Mesodermal cell (in vitro differentiated cells): ENCODE results near the gene IFNL2.
"Not testable (repeated sequence)": the region's sequence is repeated elsewhere in the genome, so short reads cannot be mapped to it uniquely, and the experiment has no call there.

Source experiments
- H3K27ac ChIP-seq: 2 replicates; pipeline ENCODE4 v1.7.0; 2013; ENCODE audit warnings: mild to moderate bottlenecking, low read depth, low read length, moderate library complexity; ENCODE audit not compliant: severe bottlenecking
- H3K36me3 ChIP-seq: 2 replicates; pipeline ENCODE4 v1.7.1; 2013; ENCODE audit warnings: mild to moderate bottlenecking, low read length, moderate library complexity; ENCODE audit not compliant: control insufficient read depth, insufficient read depth
- H3K4me1 ChIP-seq: one replicate; pipeline ENCODE4 v1.7.1; 2013; ENCODE audit warnings: mild to moderate bottlenecking, low read length; ENCODE audit not compliant: insufficient read depth, control insufficient read depth, poor library complexity, severe bottlenecking
- H3K4me3 ChIP-seq: 2 replicates; pipeline ENCODE4 v1.7.0; 2013; ENCODE audit warnings: low read length, control low read depth, mild to moderate bottlenecking; ENCODE audit not compliant: insufficient read depth, poor library complexity, severe bottlenecking; ENCODE audit errors: extremely low read depth
- H3K9me3 ChIP-seq: 2 replicates; pipeline ENCODE4 v1.7.1; 2013; ENCODE audit warnings: mild to moderate bottlenecking, low read length, moderate library complexity; ENCODE audit not compliant: control insufficient read depth
- WGBS, 2 experiments: methylation state at CpG; one replicate each; pipeline ENCODE4 v1.1.5; 2013; ENCODE audit warnings: missing lambda C conversion rate in 2 of 2; ENCODE audit not compliant: insufficient coverage in 2 of 2; 5-methylcytosine and 5-hydroxymethylcytosine counted together

IFNL2 gene

DNA sequence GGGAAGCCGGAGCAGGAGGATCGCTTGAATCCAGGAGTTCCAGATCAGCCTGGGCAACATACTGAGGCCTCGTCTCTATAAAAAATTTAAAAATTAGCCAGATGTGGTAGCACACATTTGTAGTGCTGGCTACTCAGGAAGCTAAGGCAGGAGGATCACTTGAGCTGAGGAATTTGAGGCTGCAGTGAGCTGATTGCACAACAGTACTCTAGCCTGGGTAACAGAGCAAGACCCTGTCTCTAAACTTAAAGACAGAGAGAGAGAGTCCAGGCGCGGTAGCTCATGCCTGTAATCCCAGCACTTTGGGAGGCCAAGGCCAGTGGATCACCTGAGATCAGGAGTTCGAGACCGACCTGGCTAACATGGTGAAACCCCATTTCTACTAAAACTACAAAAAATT, 27.8 kb upstream of the IFNL2 start:
- Histone ChIP-seq H3K9me3 (no peaks in the 10 kb centered on the region), H3K4me1 (no peaks in the 10 kb centered on the region), H3K4me3 (no peak overlapping the region), H3K27ac (no peak overlapping the region), H3K36me3 (no peaks in the 10 kb centered on the region)
- WGBS, 2 experiments = 79 to 91% methylated on average over 5 to 7 of the region's 7 CpGs

DNA sequence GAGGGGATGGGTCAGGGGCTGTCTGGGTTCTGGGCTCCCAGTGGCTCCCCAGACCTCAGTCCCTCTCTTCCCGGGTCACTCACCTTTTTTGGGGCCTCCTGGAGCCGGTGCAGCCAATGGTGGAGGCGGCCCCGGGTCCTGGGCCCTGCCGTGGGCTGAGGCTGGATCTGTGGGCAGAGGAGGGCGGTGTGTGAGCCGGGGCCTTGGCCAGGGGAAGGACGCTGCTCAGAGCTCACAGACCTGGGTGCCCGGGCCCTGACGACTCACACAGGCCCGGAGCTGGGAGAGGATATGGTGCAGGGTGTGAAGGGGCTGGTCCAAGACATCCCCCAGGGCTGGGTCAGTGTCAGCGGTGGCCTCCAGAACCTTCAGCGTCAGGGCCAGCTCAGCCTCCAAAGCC, 24.5 kb upstream of the IFNL2 start:
- not testable (repeated sequence) for H3K4me1 ChIP-seq, H3K9me3 ChIP-seq, H3K4me3 ChIP-seq, H3K36me3 ChIP-seq, H3K27ac ChIP-seq
- WGBS, 2 experiments = 76 to 80% methylated on average over 6 to 7 of the region's 13 CpGs

DNA sequence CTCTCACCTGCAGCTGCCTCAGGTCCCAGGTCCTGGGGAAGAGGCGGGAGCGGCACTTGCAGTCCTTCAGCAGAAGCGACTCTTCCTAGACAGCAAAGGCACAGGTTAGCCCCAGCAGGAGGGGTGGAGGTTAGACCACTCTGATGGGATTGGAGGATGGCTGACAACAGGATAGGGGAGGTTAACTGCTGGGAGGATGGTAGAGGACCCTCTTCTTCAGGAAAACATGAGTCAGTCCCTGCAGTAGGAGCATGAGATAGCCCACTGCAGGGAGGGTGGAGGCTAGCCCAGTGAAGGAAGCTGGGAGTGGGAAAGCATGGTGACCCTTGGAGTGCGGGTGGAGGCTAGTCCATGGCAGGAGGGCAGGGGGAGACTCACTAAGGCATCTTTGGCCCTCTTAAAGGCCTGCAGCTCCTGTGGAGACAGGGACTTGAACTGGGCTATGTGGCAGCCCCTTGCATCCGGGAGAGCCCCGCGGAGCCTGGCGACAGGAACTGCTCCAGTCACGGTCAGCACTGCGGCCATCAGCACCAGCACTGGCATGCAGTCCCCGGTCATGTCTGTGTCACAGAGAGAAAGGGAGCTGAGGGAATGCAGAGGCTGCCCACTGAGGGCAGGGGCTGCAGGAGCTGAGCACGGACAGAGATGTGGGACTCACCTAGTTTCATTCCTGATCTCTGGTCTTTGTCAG, 23.6 kb upstream of the IFNL2 start, which contains the start of gene IFNL3:
Gene IFNL3 (minus strand): TSS at position 597 of the 691 bp plus-strand sequence. CDS start 39 bp downstream, at position 558.
- H3K9me3 ChIP-seq, H3K36me3 ChIP-seq, H3K27ac ChIP-seq, H3K4me1 ChIP-seq, H3K4me3 ChIP-seq: not testable (repeated sequence)
- 74 to 85% methylated on average over 3 to 8 of the region's 12 CpGs for WGBS, 2 experiments

DNA sequence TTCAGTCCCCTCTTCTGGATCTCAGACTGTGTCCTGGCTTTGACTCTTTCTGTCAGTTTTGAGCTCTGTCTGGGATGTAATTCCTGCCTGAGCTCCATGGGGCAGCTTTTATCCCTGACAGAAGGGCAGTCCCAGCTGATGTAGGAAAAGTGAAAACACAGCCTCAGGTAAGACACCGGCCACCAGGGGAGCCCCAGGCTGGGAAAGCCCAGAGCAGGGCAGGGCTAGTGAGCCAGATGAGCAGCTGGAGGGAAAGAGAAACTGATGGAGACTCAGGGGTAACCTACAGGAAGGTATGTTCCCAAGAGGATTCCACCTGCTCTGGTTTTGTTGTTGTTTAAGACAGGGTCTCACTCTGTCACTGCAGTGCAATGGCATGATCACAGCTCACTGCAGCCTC, 23.0 kb upstream of the IFNL2 start:
- H3K27ac ChIP-seq, H3K4me1 ChIP-seq, H3K36me3 ChIP-seq, H3K9me3 ChIP-seq, H3K4me3 ChIP-seq: not testable (repeated sequence)
- WGBS, 2 experiments = no CpG with 5 or more reads among the region's 1 CpG

DNA sequence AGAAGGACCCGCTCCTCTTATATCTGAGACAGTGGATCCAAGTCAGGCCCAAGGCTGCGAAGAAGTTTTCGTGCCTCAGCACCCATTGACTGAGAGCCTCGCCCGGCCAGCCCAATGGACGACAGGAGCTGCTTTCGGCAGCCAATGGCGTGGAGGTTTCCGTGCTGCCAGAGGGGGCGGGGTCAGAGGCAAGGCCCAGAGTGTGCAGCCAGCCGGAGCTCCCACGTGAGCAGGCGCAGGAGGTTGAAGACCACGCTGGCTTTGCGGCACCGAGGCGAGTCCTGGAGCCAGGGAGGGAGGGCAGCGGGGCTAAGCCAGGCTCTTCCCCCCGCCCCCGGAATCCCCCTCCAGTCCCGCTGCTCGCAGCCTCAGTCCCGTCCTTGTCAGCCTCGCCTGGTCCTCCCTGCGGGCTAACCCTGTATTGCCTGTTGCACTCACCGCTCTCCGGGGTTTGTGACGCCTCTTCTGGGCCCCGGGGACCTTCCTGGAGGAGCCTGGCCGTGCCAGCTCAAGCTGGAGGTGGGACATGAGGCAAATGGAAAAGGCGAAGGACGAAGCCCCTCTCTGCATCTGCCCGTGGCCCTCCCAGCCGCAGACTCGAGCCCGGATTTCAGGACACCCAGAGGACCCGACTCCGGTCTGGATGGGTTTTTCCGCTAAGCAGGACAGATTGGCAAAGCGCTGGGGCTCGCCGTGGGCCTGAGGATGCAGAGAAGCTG, 21.1 kb upstream of the IFNL2 start:
- 19 to 20% methylated on average over 31 to 37 of the region's 42 CpGs for WGBS, 2 experiments
- Histone ChIP-seq H3K4me3 (peak overlapping the region; percentile 2), H3K27ac (no peak overlapping the region), H3K4me1 (no peaks in the 10 kb centered on the region), H3K36me3 (no peaks in the 10 kb centered on the region), H3K9me3 (no peaks in the 10 kb centered on the region)

DNA sequence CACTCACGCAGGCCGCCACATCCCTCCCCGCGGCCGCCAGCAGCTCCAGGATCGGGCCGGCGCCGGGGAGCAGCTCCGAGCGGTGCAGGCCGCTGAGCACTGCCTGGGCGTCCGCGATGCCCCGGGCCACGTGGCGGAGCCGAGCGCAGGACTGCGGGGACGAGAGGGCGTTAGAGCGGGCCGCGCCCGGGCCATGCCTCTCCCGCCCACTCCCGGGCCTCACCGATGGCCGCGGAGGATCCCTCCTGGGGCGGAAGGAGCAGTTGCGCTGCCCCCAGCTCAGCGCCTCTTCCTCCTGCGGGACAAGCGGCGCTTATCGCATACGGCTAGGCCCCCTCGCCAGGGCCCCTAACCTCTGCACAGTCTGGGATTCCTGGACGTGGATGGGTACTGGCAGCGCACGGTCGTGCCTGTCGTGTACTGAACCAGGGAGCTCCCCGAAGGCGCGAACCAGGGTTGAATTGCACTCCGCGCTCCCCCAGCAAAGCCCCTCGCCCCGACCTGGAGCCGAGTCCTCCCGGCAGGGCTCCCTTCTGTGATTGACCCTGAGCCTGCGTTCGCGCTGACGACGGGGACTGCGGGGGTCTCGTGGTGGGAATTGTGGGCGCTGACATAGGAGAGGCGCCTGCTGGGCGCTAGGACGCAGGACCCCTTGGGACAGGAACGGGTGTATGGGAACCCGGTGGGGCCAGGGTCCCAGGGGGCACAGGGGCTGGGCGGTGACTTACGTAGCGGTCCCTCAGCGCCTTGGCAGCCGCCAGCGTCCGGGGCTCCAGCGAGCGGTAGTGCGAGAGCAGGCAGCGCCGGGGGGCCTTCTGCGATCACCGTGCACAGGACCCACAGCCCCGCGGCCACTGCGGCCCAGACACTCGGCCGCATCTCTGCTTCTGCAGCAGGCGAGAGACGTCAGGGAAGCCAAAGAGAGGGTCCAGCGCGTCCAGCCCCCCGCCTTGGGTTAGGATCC, 20.2 kb upstream of the IFNL2 start:
- H3K9me3 ChIP-seq = no peaks in the 10 kb centered on the region
- H3K27ac ChIP-seq = no peak overlapping the region
- 16 to 18% methylated on average over 82 to 90 of the region's 92 CpGs for WGBS, 2 experiments
- no peaks in the 10 kb centered on the region for H3K36me3 ChIP-seq
- H3K4me3 ChIP-seq = peak overlapping the region; percentile 1
- no peaks in the 10 kb centered on the region for H3K4me1 ChIP-seq

DNA sequence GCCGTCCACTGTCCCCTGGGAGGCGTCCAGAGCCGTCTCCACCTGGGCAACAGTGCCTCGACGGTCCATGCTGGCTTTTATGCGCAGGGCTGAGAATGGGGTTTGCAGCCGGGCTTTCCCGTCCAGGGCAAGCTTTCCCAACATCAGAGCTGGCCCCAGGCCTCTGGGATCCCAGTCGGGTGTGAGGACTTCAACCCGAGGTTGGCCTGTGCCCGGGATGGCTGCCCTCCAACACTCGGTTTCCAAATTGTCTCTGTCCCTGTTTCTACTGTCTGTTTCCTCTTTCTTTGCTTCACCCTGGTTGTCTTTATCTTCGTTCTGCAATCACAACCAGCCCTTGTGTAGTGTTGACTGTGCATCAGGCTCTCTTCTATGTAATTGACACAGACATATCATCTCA, 19.4 kb upstream of the IFNL2 start, which contains the start of gene IFNL4:
Gene IFNL4 (minus strand): TSS at position 51 of the 400 bp plus-strand sequence.
- no peaks in the 10 kb centered on the region for H3K4me1 ChIP-seq
- WGBS, 2 experiments = 62 to 69% methylated on average over 8 to 12 of the region's 13 CpGs
- peak within 1 kb of the TSS; percentile 1 for H3K4me3 ChIP-seq
- no peaks in the 10 kb centered on the region for H3K9me3 ChIP-seq
- no peaks in the 10 kb centered on the region for H3K36me3 ChIP-seq
- H3K27ac ChIP-seq = no peak within 1 kb of the TSS

DNA sequence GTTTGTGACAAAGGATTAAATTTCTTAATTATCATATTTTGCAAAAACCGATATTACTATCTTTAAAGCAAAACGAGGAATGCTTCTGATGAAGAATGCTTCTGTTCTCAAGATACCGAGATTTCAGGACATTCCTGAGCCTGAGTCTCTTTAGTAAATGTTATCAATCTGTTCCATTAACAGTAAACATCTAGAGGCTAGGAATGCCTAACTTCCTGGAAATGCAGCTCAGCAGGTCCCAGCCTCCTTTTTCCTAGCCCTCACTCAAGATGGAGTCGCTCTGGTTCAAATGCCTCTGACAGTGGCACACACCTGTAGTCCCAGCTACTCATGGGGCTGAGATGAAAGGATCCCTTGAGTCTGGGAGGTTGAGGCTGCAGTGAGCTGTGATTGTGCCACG, 17.1 kb upstream of the IFNL2 start:
- H3K4me1 ChIP-seq = no peaks in the 10 kb centered on the region
- WGBS, 2 experiments = 77 to 84% methylated on average over 4 of the region's 5 CpGs
- H3K9me3 ChIP-seq = no peaks in the 10 kb centered on the region
- H3K36me3 ChIP-seq = no peaks in the 10 kb centered on the region
- no peak overlapping the region for H3K27ac ChIP-seq
- no peak overlapping the region for H3K4me3 ChIP-seq

DNA sequence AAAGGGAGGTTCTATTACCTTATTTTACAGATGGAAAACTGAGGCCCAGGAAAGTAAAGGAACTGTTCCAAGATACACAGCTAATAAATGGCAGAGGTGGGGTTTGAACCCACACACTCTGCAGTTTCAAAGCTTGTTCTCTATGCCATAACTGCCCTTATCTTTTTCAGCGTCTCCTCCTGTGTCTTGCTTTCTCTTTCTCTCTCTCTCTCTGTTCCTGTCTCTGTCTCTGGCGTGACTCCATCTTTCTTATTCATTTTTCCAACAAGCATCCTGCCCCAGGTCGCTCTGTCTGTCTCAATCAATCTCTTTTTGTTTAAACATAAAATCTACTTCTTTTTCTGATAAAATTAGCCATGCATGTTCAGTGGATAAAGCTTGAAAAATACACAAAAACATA, 16.4 kb upstream of the IFNL2 start:
- 85 to 89% methylated on average over 1 to 2 of the region's 3 CpGs for WGBS, 2 experiments

DNA sequence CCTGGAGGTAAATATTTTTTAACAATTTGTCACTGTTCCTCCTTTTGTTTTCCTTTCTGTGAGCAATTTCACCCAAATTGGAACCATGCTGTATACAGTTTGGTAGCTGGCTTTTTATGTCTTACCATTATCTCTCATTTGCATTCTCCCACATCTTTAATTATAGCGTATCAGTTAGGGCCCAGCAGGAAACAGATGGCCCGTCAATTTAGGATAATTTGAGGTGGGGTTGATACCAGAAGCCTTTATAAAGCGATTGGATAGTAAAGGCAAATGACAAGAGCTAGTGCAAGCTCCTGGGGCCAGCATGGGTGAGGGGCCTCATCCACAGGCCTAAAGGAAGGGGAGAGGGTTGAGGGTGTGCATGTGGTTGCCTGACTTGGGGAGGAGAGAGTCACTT, 15.7 kb upstream of the IFNL2 start:
- no peaks in the 10 kb centered on the region for H3K36me3 ChIP-seq
- H3K4me1 ChIP-seq = no peaks in the 10 kb centered on the region
- WGBS, 2 experiments = 73 to 83% methylated on average over 1 of the region's 3 CpGs
- no peak overlapping the region for H3K4me3 ChIP-seq
- no peak overlapping the region for H3K27ac ChIP-seq
- H3K9me3 ChIP-seq = no peaks in the 10 kb centered on the region

More for the DNA sequence above, 16.4 kb upstream of the IFNL2 start:
- H3K27ac ChIP-seq = no peak overlapping the region
- no peak overlapping the region for H3K4me3 ChIP-seq
- H3K9me3 ChIP-seq = no peaks in the 10 kb centered on the region
- H3K4me1 ChIP-seq = no peaks in the 10 kb centered on the region
- no peaks in the 10 kb centered on the region for H3K36me3 ChIP-seq
